NCI-H1105 (cell line): ENCODE data around the gene SH3GL1.
"Not testable (repeated sequence)": the region's sequence is repeated elsewhere in the genome, so short reads cannot be mapped to it uniquely, and the experiment has no call there.

Source experiments
- DNase-seq: peaks from one replicate; lab custom pipeline; 2025; lab: John Stamatoyannopoulos, UW

The SH3GL1 gene

GRCh38 chr19:4342615-4343369 is 57.6 kb downstream of the SH3GL1 start:
- peak; percentile 99 for DNase-seq

GRCh38 chr19:4342314-4342614 is 58.1 kb downstream of the SH3GL1 start:
- DNase-seq: no peak

GRCh38 chr19:4338441-4339355 is 61.6 kb downstream of the SH3GL1 start, which contains the start of gene STAP2:
STAP2 (minus strand) TSS chr19:4338827; CDS start chr19:4338753, 74 bp downstream.
- DNase-seq: no peak

- no peak for DNase-seq
Measured at GRCh38 chr19:4337906-4338440, 62.4 kb downstream of the SH3GL1 start.

GRCh38 chr19:4334929-4335570 is 65.3 kb downstream of the SH3GL1 start:
- DNase-seq: no peak

- no peak for DNase-seq
Measured at GRCh38 chr19:4329858-4330257, 70.5 kb downstream of the SH3GL1 start.

GRCh38 chr19:4328991-4329681 is 71.2 kb downstream of the SH3GL1 start:
- DNase-seq: not testable (repeated sequence)

- DNase-seq: no peak
Measured at GRCh38 chr19:4328243-4328990, 71.9 kb downstream of the SH3GL1 start.

GRCh38 chr19:4327877-4328242 is 72.5 kb downstream of the SH3GL1 start:
- DNase-seq: no peak

- DNase-seq: no peak
Measured at GRCh38 chr19:4327252-4327876, 73.0 kb downstream of the SH3GL1 start.

GRCh38 chr19:4326837-4327251 is 73.5 kb downstream of the SH3GL1 start:
- no peak for DNase-seq

- DNase-seq: no peak
Measured at GRCh38 chr19:4326215-4326836, 74.0 kb downstream of the SH3GL1 start.

- DNase-seq: no peak
Measured at GRCh38 chr19:4324228-4324627, 76.1 kb downstream of the SH3GL1 start.

GRCh38 chr19:4323692-4324091 is 76.7 kb downstream of the SH3GL1 start:
- DNase-seq: no peak

- DNase-seq: no peak
Measured at GRCh38 chr19:4322942-4323665, 77.2 kb downstream of the SH3GL1 start.

GRCh38 chr19:4320419-4320818 is 79.9 kb downstream of the SH3GL1 start:
- DNase-seq: no peak

- DNase-seq: no peak
Measured at GRCh38 chr19:4319067-4319718, 81.2 kb downstream of the SH3GL1 start.

- no peak for DNase-seq
Measured at GRCh38 chr19:4318460-4318859, 81.9 kb downstream of the SH3GL1 start.

GRCh38 chr19:4316956-4317355 is 83.4 kb downstream of the SH3GL1 start:
- DNase-seq: no peak
